ENCODE results near the gene JPH3. TPM values are rescaled to one million over a fixed set of nuclear protein-coding genes. Genes with fewer than 3 reads are reported as not detected.

JPH3 gene
- total RNA-seq, 1 experiment from 2014 or later: not detected

GRCh38 chr16:87735270-87736007 is 133.1 kb downstream of the JPH3 start:
- no peak overlapping the region for H3K4me2 ChIP-seq
- DNase-seq: no peak
- H4K20me1 ChIP-seq (ENCODE audit: insufficient read depth): peaks cover 28% of the 10 kb centered on the region
- H2AFZ ChIP-seq: no peak overlapping the region
- peaks cover 3% of the 10 kb centered on the region; the same call in 1 of the 2 replicates for H3K36me3 ChIP-seq (ENCODE audit: low read depth)
- no peaks in the 10 kb centered on the region for H3K9me3 ChIP-seq (ENCODE audit: insufficient read depth, low read depth)
- no peaks in the 10 kb centered on the region for H3K9me2 ChIP-seq (ENCODE audit: insufficient read depth)
- POLR2A ChIA-PET (ENCODE audit: unreplicated experiment): no interaction called here
- H3K4me3 ChIP-seq: no peak overlapping the region
- BruUV-seq (replicated peaks): no TSS peak
- H3K27me3 ChIP-seq (ENCODE audit: insufficient read depth, low read depth): no peaks in the 10 kb centered on the region
- no peaks in the 10 kb centered on the region for H3K4me1 ChIP-seq (replicated peaks; ENCODE audit: insufficient read depth)
- intact Hi-C loops (cut with micrococcal nuclease; ENCODE audit: unreplicated experiment): no loop called here
- no peak overlapping the region for H3K27ac ChIP-seq
- CTCF ChIA-PET: no interaction called here
- H3F3A ChIP-seq (ENCODE audit: insufficient read depth, low read depth): peaks cover 6% of the 10 kb centered on the region; the same call in 1 of the 2 replicates
- TF ChIP-seq CTCF (conservative IDR thresholded peaks at IDR 0.05) (no peak), EZH2 (IDR thresholded peaks at IDR 0.05; ENCODE audit: low read depth) (no peak)
- peaks cover 5% of the 10 kb centered on the region; the same call in 1 of the 2 replicates for H3K79me2 ChIP-seq (ENCODE audit: low read depth)

- POLR2A ChIA-PET (ENCODE audit: unreplicated experiment): no interaction called here
- H3K4me3 ChIP-seq: no peak overlapping the region
- CTCF ChIA-PET: no interaction called here
Observed at GRCh38 chr16:87736008-87736382, 133.7 kb downstream of the JPH3 start.

GRCh38 chr16:87739801-87740200 is 137.5 kb downstream of the JPH3 start:
- peaks cover 29% of the 10 kb centered on the region for H4K20me1 ChIP-seq (ENCODE audit: insufficient read depth)
- no peaks in the 10 kb centered on the region for H3K4me1 ChIP-seq (replicated peaks; ENCODE audit: insufficient read depth)
- H3K27ac ChIP-seq: no peak overlapping the region
- POLR2A ChIA-PET (ENCODE audit: unreplicated experiment): no interaction called here
- intact Hi-C loops (cut with micrococcal nuclease; ENCODE audit: unreplicated experiment): no loop called here
- no peak for DNase-seq
- no peaks in the 10 kb centered on the region for H3K79me2 ChIP-seq (ENCODE audit: low read depth)
- H3K9me3 ChIP-seq (ENCODE audit: insufficient read depth, low read depth): no peaks in the 10 kb centered on the region
- no peaks in the 10 kb centered on the region; the same call in 1 of the 2 replicates for H3K36me3 ChIP-seq (ENCODE audit: low read depth)
- CTCF ChIA-PET: no interaction called here
- no peak overlapping the region for H2AFZ ChIP-seq
- H3K27me3 ChIP-seq (ENCODE audit: insufficient read depth, low read depth): no peaks in the 10 kb centered on the region
- H3K4me2 ChIP-seq: no peak overlapping the region
- no TSS peak for BruUV-seq (replicated peaks)
- H3F3A ChIP-seq (ENCODE audit: insufficient read depth, low read depth): 0 out of 2 replicates have a peak, but pooled peaks cover 2% of the 10 kb centered on the region
- no peak overlapping the region for H3K4me3 ChIP-seq
- no peaks in the 10 kb centered on the region for H3K9me2 ChIP-seq (ENCODE audit: insufficient read depth)
- TF ChIP-seq CTCF (conservative IDR thresholded peaks at IDR 0.05) (no peak), EZH2 (IDR thresholded peaks at IDR 0.05; ENCODE audit: low read depth) (no peak)

More at GRCh38 chr16:87736008-87736382, 133.7 kb downstream of the JPH3 start:
- intact Hi-C loops (cut with micrococcal nuclease; ENCODE audit: unreplicated experiment): no loop called here
- peaks cover 26% of the 10 kb centered on the region for H4K20me1 ChIP-seq (ENCODE audit: insufficient read depth)
- no peak overlapping the region for H3K4me2 ChIP-seq
- no peaks in the 10 kb centered on the region for H3K36me3 ChIP-seq (ENCODE audit: low read depth)
- peaks cover 5% of the 10 kb centered on the region; the same call in 1 of the 2 replicates for H3K79me2 ChIP-seq (ENCODE audit: low read depth)
- DNase-seq: no peak
- TF ChIP-seq CTCF (conservative IDR thresholded peaks at IDR 0.05) (no peak), EZH2 (IDR thresholded peaks at IDR 0.05; ENCODE audit: low read depth) (no peak)
- no peaks in the 10 kb centered on the region for H3K27me3 ChIP-seq (ENCODE audit: insufficient read depth, low read depth)
- no peaks in the 10 kb centered on the region for H3K9me2 ChIP-seq (ENCODE audit: insufficient read depth)
- no peak overlapping the region for H2AFZ ChIP-seq
- BruUV-seq (replicated peaks): no TSS peak
- H3K27ac ChIP-seq: no peak overlapping the region
- peaks cover 6% of the 10 kb centered on the region; the same call in 1 of the 2 replicates for H3F3A ChIP-seq (ENCODE audit: insufficient read depth, low read depth)
- H3K9me3 ChIP-seq (ENCODE audit: insufficient read depth, low read depth): no peaks in the 10 kb centered on the region
- no peaks in the 10 kb centered on the region for H3K4me1 ChIP-seq (replicated peaks; ENCODE audit: insufficient read depth)
